T-helper 2 cell treated with Interferon-gamma antibody and Interleukin-4, amounts not matched to agents 100 ng/mL and 5 ng/mL, for 36 hours (primary cell): ENCODE measurements around the gene SFMBT1. TPM values are rescaled to one million over a fixed set of nuclear protein-coding genes. Genes with fewer than 3 reads are reported as not detected.
"Not testable (repeated sequence)": the region's sequence is repeated elsewhere in the genome, so short reads cannot be mapped to it uniquely, and the experiment has no call there.

Experiments
- intact Hi-C: fragments of 100-400 bp; cut with micrococcal nuclease; formaldehyde crosslinking; loops from one replicate; pipeline ENCODE4 v1.15.1; 2023
- total RNA-seq: library from RNA; stranded (reverse); gene quantifications from 2 replicates; pipeline ENCODE4 v1.2.3, GENCODE V29; 2022

The SFMBT1 gene
- total RNA-seq, 1 donor from 2014 or later = 26.5 TPM

- intact Hi-C loops = loop anchor here (2.0 kb wide), 1 partner anchor 29 kb away; no protein-coding TSS in a partner anchor
Measured at GRCh38 chr3:53073553-53074365, 27.9 kb upstream of the SFMBT1 start.

GRCh38 chr3:53072653-53073552 is 27.0 kb upstream of the SFMBT1 start:
- intact Hi-C loops = loop anchor here (1.0 to 2.0 kb wide), 6 partner anchors 27 to 331 kb away; partner anchors contain the start of genes RFT1 and SFMBT1

GRCh38 chr3:53071882-53072431 is 26.1 kb upstream of the SFMBT1 start:
- intact Hi-C loops = loop anchor here (1.0 to 2.0 kb wide), 6 partner anchors 26 to 330 kb away; partner anchors contain the start of genes RFT1 and SFMBT1

- intact Hi-C loops = no loop called here
Measured at GRCh38 chr3:53069422-53070068, 23.7 kb upstream of the SFMBT1 start.

DNA sequence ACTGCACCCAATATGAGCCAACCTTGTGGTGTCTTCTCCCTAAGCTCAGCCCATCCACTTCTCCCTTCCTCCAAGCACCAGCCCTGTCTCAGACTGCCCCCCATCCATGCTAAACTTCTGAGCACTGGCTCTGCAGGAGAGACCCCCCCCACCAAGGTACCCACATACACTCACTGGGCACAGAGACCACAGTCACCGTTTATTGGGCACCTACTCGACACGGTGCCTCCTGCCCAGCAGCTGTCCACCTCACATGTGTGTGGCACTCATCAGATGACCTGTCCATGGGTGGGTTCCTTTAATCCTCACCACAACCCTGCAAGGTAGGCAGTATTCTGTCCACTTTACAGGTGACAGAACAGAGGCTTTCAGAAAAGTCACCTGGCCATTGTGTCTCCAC is 22.3 kb upstream of the SFMBT1 start:
- intact Hi-C loops = no loop called here

- intact Hi-C loops = no loop called here
Measured at GRCh38 chr3:53067567-53067966, 21.7 kb upstream of the SFMBT1 start.

- intact Hi-C loops = no loop called here
Measured at GRCh38 chr3:53065841-53066480, 20.1 kb upstream of the SFMBT1 start.

DNA sequence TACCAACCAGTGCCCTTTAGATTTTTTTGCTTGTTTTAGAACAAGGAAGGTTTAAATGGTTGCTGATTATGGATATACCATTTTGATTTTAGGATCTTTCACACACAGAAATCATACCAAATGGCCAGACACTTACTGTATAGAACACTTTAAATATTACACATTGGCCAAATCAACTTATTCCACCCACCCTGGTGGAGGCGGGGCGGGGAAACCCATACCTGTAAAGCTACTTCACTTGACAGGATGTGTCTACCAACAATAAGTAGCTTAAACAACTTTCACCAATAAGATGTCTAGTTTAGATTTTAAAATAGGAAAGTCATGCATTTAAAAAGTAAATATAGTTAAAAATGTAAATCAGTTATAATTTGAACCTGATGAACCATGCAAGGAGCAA is 17.0 kb upstream of the SFMBT1 start:
- intact Hi-C loops = no loop called here

DNA sequence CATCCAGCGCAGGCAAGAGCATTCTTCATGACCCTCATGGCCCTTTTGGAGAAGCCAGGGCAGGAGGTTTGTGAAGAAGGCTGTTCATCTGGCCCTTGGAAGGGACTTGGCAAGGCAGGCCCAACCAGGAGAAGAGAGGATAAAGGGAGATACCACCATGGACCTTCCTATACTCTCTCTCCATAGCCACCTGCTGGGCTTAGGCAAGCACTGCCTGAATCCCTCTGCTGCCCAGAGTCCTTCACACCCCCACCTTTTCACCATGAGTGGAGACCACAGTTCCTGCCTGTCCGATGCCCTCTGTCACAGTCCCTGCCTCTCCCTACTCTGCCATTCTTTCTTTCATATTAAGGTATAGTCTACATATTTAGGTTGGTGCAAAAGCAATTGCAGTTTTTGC is 10.6 kb upstream of the SFMBT1 start:
- intact Hi-C loops = no loop called here

DNA sequence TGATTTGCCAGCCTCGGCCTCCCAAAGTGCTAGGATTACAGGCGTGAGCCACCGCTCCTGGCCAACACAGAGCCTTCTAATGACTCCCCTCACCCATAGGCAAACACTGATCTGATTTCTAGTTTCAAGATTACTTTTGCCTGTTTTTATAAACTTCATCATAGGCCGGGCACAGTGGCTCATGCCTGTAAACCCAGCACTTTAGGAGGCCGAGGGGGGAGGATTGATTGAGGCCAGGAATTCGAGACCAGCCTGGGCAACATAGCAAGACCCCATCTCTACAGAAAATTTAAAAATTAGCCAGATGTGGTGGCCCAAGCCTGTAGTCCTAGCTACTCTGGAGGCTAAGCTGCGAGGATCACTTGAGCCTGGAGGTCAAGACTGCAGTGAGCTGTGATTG is 8.4 kb upstream of the SFMBT1 start:
- intact Hi-C loops = not testable (repeated sequence)

GRCh38 chr3:53051929-53052328 is 6.1 kb upstream of the SFMBT1 start:
- intact Hi-C loops = no loop called here

DNA sequence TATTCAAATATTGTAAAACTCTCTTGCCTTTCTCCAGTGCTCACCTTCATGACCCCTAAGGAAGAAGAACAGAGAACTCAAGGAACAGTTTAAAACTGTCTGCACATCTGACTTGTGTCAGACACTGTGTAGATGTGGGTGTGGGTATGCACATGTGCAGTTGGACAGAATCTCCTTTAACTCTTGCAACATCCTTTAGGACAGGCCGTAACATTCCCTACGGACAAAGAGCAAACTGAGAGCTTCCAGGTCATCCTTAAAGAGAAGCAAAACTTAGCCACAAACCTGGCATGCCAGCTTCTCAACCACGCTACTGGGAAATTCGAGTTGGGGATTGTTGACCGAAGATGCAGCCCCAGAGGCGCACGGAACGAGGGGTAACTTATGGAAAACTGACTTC is 4.1 kb upstream of the SFMBT1 start:
- intact Hi-C loops = loop anchor here (10.0 kb wide), 1 partner anchor 515 kb away; the partner anchor contains the start of genes NT5DC2 and UQCC5

GRCh38 chr3:53046171-53047170 is 598 bp upstream of the SFMBT1 start:
- intact Hi-C loops = loop anchor here (1.0 to 10.0 kb wide), 5 partner anchors 26 to 512 kb away; partner anchors contain the start of genes NT5DC2, PBRM1, RFT1 and STIMATE

GRCh38 chr3:53044711-53045517 is 959 bp downstream of the SFMBT1 start:
- intact Hi-C loops = loop anchor here (2.0 to 10.0 kb wide), 3 partner anchors 63 to 510 kb away; partner anchors contain the start of genes NT5DC2 and UQCC5

DNA sequence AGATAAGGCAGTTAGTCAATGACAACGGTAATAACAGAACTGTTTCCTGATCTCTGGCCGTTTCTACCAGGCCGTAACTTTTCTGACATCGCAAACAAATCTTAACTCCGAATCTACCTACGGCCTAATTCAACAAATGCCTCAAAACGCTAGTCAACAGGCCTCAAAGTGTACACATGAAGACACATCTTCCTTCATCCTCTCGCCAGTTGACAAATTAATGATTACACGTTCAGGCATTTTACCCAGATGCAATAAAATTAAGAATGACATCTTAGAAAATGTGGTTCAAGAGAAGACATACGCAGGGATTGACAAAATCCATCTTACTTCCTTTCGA is 1.5 kb downstream of the SFMBT1 start:
- intact Hi-C loops = loop anchor here (2.0 to 10.0 kb wide), 3 partner anchors 62 to 510 kb away; partner anchors contain the start of genes NT5DC2 and UQCC5

DNA sequence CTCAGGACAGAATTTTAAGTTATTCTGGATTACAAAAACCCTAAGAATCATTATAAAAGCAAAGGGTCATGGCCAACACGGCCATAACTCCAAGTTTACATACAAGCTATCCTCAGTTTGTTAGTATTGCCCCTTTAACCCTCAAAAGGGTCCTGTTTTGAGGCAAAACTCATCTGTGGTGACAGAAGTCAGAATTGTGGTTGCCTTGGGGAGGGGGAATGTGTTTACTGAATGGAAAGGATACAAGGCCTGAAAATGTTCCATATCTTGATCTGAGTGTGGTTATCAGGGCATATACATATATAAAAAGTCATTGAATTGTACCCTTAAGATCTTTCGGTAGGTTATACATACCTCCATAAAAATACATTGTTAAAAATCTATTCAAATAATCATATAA is 2.1 kb downstream of the SFMBT1 start:
- intact Hi-C loops = loop anchor here (2.0 to 10.0 kb wide), 3 partner anchors 61 to 509 kb away; partner anchors contain the start of genes NT5DC2 and UQCC5

DNA sequence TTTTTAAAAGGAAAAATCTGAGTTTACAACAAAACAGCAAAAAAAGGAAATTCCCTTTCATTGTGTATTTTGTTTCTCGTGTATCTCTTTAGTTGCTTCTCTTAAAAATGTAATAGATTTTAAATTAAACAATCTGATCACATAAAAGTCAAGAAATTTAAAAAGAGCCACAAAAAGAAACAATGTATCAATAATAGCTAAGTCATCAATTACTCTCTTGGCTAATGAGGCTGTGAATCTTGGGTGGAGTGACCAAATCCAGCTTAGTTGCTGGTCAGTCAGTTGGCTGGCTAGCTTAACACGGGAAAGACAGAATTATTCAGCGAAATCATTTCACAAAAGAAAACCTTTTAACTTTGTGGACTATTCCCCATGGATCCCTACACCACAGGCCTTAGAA is 3.2 kb downstream of the SFMBT1 start:
- intact Hi-C loops = loop anchor here (5.0 to 10.0 kb wide), 2 partner anchors 60 to 508 kb away; partner anchors contain the start of genes NT5DC2 and UQCC5

- intact Hi-C loops = loop anchor here (5.0 to 10.0 kb wide), 2 partner anchors 58 to 506 kb away; partner anchors contain the start of genes NT5DC2 and UQCC5
Measured at GRCh38 chr3:53040351-53040820, 5.5 kb downstream of the SFMBT1 start.
